CD4-positive, alpha-beta T cell treated with Interleukin-6 at 100 ng/mL for 8 hours (primary cell): ENCODE data around the gene MAU2.

Experiments
- DNase-seq: peaks from one replicate; pipeline ENCODE4 v3.0.0-alpha.2; 2020; ENCODE audit warnings: mixed read lengths, low spot score

MAU2 gene

GRCh38 chr19:19306191-19306590, 14.4 kb upstream of the MAU2 start:
- no peak for DNase-seq

- no peak for DNase-seq
Measured at GRCh38 chr19:19308373-19308772, 12.3 kb upstream of the MAU2 start.

GRCh38 chr19:19315444-19315843, 5.2 kb upstream of the MAU2 start:
- DNase-seq = no peak

- no peak for DNase-seq
Measured at GRCh38 chr19:19316082-19316481, 4.5 kb upstream of the MAU2 start.

GRCh38 chr19:19319732-19320360, 783 bp upstream of the MAU2 start:
- DNase-seq = no peak

- no peak for DNase-seq
Measured at GRCh38 chr19:19321141-19321577, 530 bp downstream of the MAU2 start.

GRCh38 chr19:19324059-19324770, 3.6 kb downstream of the MAU2 start:
- DNase-seq = no peak

GRCh38 chr19:19327672-19328071, 7.0 kb downstream of the MAU2 start:
- no peak for DNase-seq

- no peak for DNase-seq
Measured at GRCh38 chr19:19329126-19329525, 8.5 kb downstream of the MAU2 start.

- DNase-seq = no peak
Measured at GRCh38 chr19:19334063-19334988, 13.7 kb downstream of the MAU2 start.

GRCh38 chr19:19334989-19335344, 14.3 kb downstream of the MAU2 start:
- DNase-seq = no peak

GRCh38 chr19:19335408-19336158, 15.0 kb downstream of the MAU2 start:
- no peak for DNase-seq

- DNase-seq = no peak
Measured at GRCh38 chr19:19336597-19336996, 16.0 kb downstream of the MAU2 start.

GRCh38 chr19:19337120-19337519, 16.5 kb downstream of the MAU2 start:
- DNase-seq = no peak

- no peak for DNase-seq
Measured at GRCh38 chr19:19338082-19338481, 17.5 kb downstream of the MAU2 start.

GRCh38 chr19:19341026-19341425, 20.4 kb downstream of the MAU2 start:
- DNase-seq = no peak

- no peak for DNase-seq
Measured at GRCh38 chr19:19342086-19343015, 21.7 kb downstream of the MAU2 start.

GRCh38 chr19:19343016-19343362, 22.4 kb downstream of the MAU2 start:
- DNase-seq = no peak

GRCh38 chr19:19343762-19344161, 23.1 kb downstream of the MAU2 start:
- no peak for DNase-seq

- DNase-seq = no peak
Measured at GRCh38 chr19:19345232-19345631, 24.6 kb downstream of the MAU2 start.

- no peak for DNase-seq
Measured at GRCh38 chr19:19345970-19346369, 25.3 kb downstream of the MAU2 start.
